Thoracic aorta endothelial cell (primary cell): ENCODE results near the gene GAB3. TPM values are rescaled to one million over a fixed set of nuclear protein-coding genes. Genes with fewer than 3 reads are reported as not detected.

Experiments used
- small RNA-seq: library from RNA; depleted of rRNA; stranded (forward); fragments of <200 nt; gene quantifications from one replicate; pipeline ENCODE3, GENCODE V24; 2012
- total RNA-seq: library from RNA; depleted of rRNA; stranded (reverse); fragments of >200 nt; gene quantifications from 2 replicates; pipeline ENCODE4 v1.2.3, GENCODE V29; 2012

The GAB3 gene, protein sequence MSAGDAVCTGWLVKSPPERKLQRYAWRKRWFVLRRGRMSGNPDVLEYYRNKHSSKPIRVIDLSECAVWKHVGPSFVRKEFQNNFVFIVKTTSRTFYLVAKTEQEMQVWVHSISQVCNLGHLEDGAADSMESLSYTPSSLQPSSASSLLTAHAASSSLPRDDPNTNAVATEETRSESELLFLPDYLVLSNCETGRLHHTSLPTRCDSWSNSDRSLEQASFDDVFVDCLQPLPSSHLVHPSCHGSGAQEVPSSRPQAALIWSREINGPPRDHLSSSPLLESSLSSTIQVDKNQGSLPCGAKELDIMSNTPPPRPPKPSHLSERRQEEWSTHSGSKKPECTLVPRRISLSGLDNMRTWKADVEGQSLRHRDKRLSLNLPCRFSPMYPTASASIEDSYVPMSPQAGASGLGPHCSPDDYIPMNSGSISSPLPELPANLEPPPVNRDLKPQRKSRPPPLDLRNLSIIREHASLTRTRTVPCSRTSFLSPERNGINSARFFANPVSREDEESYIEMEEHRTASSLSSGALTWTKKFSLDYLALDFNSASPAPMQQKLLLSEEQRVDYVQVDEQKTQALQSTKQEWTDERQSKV
- 4.1 and 4.7 TPM in 2 replicates for total RNA-seq

GRCh38 chrX:154750301-154751202 is at the start of gene GAB3:
Gene GAB3 (minus strand): TSS chrX:154751077. CDS start chrX:154751025, 52 bp downstream.

GRCh38 chrX:154762537-154763296 is 11.8 kb upstream of the GAB3 start, which contains the start of gene DKC1:
Gene DKC1 (plus strand): TSS chrX:154762864. CDS start chrX:154762966, 102 bp downstream.

DNA sequence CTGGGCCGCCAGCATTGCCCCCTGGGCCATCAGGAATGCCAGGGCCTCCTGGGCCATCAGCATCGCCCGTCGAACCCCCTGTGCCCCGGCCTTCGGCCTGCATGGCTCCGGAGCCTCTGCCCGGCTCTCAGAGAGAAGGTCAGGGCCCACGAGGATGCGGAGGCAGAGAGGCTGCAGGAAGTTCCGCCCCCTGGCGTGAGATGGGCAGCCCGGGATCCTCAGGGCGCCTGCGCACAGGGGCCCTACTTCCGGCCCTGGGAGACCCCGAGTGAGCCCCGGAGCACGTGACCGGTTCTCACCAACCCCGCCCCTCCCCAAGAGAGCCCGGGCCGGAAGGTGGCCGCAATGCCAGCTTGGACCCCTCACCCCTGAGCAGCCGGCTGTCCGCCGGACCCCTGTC is 97.5 kb downstream of the GAB3 start, which contains the start of gene CTAG2:
TSS of gene CTAG2 (minus strand) at position 167 of the 400 bp plus-strand sequence. CDS start at position 103, 64 bp downstream.

Small RNAs within 50 kb of the gene (small RNA-seq; reads per million reads assigned to genes)
- not detected for gene SNORA36A

Other genes starting within 250 kb of the GAB3 start
- gene FAM3A, start 234.8 kb downstream of the GAB3 start, total RNA-seq: 14.5 and 18.2 TPM in 2 replicates
- 92.0 and 104 TPM in 2 replicates for gene G6PD, start 204.2 kb downstream of the GAB3 start, total RNA-seq
- 20.2 and 21.4 TPM in 2 replicates for gene IKBKG, start 203.5 kb downstream of the GAB3 start, total RNA-seq
- gene CTAG1A, start 165.9 kb downstream of the GAB3 start, total RNA-seq: not detected in 2 replicates
- gene CTAG1B, start 131.8 kb downstream of the GAB3 start, total RNA-seq: not detected in 2 replicates
- gene CTAG2, start 97.5 kb downstream of the GAB3 start, total RNA-seq: not detected in 2 replicates
- gene DKC1, start 11.8 kb upstream of the GAB3 start, total RNA-seq: 68.1 and 109 TPM in 2 replicates
- 23.0 and 27.5 TPM in 2 replicates for gene MPP1, start 54.4 kb upstream of the GAB3 start, total RNA-seq
- not detected in 2 replicates for gene SMIM9, start 83.6 kb upstream of the GAB3 start, total RNA-seq
- 2.3 and 3.4 TPM in 2 replicates for gene F8A1, start 135.3 kb upstream of the GAB3 start, total RNA-seq